Vagina (tissue), 2 donors: ENCODE measurements around the gene PPOX.

Experiments
- POLR2A ChIP-seq, 2 donors: fragments of 450-650 bp; IDR thresholded peaks; one replicate each; pipeline ENCODE4 v1.6.1; 2017; ENCODE audit warnings: antibody characterized with exemption in 2 of 2, mild to moderate bottlenecking in 2 of 2, moderate library complexity in 2 of 2
- POLR2AphosphoS5 ChIP-seq, 2 donors: sonication (generic); formaldehyde crosslinking; IDR thresholded peaks; one replicate each; pipeline ENCODE4 v1.9.0; 2017; ENCODE audit warnings: antibody characterized with exemption in 2 of 2, mild to moderate bottlenecking in 2 of 2, low read depth in 1 of 2; ENCODE audit not compliant: insufficient read depth in 1 of 2
- TF ChIP-seq, protein P1 (sequence below), 3 experiments: fragments of 450-650 bp in 2 of 3; fragments of 200-600 bp in 1 of 3; sonication (generic) in 1 of 3; IDR thresholded peaks; one replicate each; pipeline ENCODE4 v1.5.1; 2017 to 2019; ENCODE audit warnings: antibody characterized with exemption in 3 of 3, mild to moderate bottlenecking in 2 of 3, moderate library complexity in 2 of 3

DNA sequence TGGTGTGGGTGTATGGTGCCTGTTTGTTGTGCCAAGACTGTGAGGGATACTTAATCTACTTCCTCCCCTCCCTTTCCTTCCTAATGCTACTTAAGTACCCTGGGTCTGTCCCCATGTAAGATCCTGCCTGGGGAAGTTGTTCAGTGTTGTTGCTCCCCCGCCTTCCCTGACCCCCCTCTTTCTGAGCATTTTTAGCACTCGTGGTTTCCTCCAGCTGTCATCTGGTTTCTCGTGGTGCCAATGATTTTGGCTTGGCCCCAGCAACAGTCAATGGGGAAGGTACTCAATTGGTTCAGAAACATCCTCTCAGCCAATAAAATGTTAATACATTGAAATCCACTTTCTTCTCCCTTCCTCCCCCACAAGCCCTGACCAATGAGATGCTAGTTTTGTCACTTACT is 19.1 kb downstream of the PPOX start:
- TF ChIP-seq, protein P1, sequence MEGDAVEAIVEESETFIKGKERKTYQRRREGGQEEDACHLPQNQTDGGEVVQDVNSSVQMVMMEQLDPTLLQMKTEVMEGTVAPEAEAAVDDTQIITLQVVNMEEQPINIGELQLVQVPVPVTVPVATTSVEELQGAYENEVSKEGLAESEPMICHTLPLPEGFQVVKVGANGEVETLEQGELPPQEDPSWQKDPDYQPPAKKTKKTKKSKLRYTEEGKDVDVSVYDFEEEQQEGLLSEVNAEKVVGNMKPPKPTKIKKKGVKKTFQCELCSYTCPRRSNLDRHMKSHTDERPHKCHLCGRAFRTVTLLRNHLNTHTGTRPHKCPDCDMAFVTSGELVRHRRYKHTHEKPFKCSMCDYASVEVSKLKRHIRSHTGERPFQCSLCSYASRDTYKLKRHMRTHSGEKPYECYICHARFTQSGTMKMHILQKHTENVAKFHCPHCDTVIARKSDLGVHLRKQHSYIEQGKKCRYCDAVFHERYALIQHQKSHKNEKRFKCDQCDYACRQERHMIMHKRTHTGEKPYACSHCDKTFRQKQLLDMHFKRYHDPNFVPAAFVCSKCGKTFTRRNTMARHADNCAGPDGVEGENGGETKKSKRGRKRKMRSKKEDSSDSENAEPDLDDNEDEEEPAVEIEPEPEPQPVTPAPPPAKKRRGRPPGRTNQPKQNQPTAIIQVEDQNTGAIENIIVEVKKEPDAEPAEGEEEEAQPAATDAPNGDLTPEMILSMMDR (IDR thresholded peaks at IDR 0.05): no peak
- TF ChIP-seq POLR2AphosphoS5 (IDR thresholded peaks at IDR 0.05; ENCODE audit: insufficient read depth in 1 of 2, low read depth in 1 of 2): peak in 1 of 2 donors; percentile 68
- TF ChIP-seq POLR2A (IDR thresholded peaks at IDR 0.05): no peak
